Subcutaneous abdominal adipose tissue (tissue), 5 donors: ENCODE measurements around the gene NUP93.

ENCODE experiments used
- H3K27ac ChIP-seq: one replicate; pipeline ENCODE4 v1.7.0; 2013; ENCODE audit warnings: low read depth, mild to moderate bottlenecking, inconsistent platforms, low read length, moderate library complexity
- H3K27me3 ChIP-seq, 5 donors: one replicate each; pipeline ENCODE4 v1.7.0; 2013; ENCODE audit warnings: low read length in 5 of 5, inconsistent platforms in 1 of 5; ENCODE audit not compliant: control insufficient read depth in 5 of 5, insufficient read depth in 4 of 5
- H3K36me3 ChIP-seq, 5 donors: one replicate each; pipeline ENCODE4 v1.7.0; 2013; ENCODE audit warnings: low read length in 5 of 5; ENCODE audit not compliant: control insufficient read depth in 5 of 5, insufficient read depth in 5 of 5
- H3K4me1 ChIP-seq, 5 donors: one replicate each; pipeline ENCODE4 v1.7.0; 2013; ENCODE audit warnings: low read length in 5 of 5, mild to moderate bottlenecking in 3 of 5, moderate library complexity in 1 of 5; ENCODE audit not compliant: control insufficient read depth in 5 of 5, insufficient read depth in 5 of 5
- H3K4me3 ChIP-seq, 5 donors: one replicate each; pipeline ENCODE4 v1.7.0; 2013; ENCODE audit warnings: low read length in 5 of 5, low read depth in 1 of 5
- H3K9ac ChIP-seq, 5 donors: one replicate each; pipeline ENCODE4 v1.7.0; 2013; ENCODE audit warnings: low read length in 5 of 5, mild to moderate bottlenecking in 4 of 5, moderate library complexity in 3 of 5
- H3K9me3 ChIP-seq, 5 donors: one replicate each; pipeline ENCODE4 v1.7.0; 2013; ENCODE audit warnings: low read length in 5 of 5; ENCODE audit not compliant: control insufficient read depth in 5 of 5
- donor health status: healthy.
- donor health status: healthy.
- donor health status: healthy.
- donor health status: healthy.
- donor health status: healthy.

NUP93 gene

DNA sequence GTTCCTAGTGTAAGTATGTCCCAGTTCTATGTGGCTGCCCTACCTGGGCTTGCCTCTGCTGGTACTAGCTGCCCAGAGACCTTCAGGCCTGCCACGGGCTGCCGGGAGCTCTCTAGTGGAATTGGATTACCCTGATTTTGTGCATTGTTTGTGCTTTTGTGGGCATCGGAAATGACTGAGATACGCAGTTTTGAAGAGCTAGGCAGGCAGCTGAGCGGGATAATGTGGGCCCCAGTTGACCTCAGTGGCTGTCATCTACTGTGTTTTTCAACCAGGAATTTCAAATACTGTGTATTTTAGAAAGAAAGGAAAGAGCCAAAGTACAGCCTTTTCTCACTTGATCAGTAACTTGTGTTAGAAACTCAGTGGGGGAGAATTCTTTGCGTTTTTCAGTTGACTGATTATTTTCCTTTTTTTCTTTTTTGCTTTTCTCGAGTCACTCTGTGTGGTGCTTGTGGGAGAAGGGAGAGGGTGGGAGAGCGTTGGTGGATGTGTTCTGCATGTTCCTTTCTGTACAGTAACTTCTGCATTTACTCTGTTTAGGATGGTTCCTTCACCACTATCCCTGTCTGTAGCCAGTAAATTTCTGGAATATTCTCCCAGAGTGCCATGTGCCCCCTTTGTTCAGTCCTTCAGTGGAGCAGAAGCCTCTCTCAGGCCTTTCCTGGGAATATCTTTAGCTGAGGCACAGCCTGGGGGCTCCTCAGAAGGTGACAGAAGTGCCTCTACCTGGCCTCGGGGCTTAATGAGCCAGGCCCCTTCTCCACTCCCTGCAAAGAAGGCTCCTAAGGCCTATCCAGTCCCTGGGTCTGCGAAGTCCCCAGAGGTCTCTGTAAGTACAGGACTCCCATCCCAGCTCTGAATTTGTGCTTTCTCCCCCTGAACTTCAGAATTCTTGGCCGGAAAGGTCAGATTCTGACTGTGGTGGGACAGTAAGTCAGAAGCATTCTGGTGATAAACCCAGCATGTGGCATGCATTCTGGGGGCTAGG lies 120.1 kb downstream of the NUP93 start:
- Histone ChIP-seq H3K4me1 (peaks cover 0 to 12% (median 10%) of the 10 kb centered on the region in 5 donors), H3K9me3 (no peaks in the 10 kb centered on the region), H3K9ac (no peak overlapping the region), H3K27ac (no peak overlapping the region), H3K36me3 (peaks cover 0 to 9% (median 4%) of the 10 kb centered on the region in 5 donors), H3K27me3 (no peaks in the 10 kb centered on the region), H3K4me3 (no peak overlapping the region)

DNA sequence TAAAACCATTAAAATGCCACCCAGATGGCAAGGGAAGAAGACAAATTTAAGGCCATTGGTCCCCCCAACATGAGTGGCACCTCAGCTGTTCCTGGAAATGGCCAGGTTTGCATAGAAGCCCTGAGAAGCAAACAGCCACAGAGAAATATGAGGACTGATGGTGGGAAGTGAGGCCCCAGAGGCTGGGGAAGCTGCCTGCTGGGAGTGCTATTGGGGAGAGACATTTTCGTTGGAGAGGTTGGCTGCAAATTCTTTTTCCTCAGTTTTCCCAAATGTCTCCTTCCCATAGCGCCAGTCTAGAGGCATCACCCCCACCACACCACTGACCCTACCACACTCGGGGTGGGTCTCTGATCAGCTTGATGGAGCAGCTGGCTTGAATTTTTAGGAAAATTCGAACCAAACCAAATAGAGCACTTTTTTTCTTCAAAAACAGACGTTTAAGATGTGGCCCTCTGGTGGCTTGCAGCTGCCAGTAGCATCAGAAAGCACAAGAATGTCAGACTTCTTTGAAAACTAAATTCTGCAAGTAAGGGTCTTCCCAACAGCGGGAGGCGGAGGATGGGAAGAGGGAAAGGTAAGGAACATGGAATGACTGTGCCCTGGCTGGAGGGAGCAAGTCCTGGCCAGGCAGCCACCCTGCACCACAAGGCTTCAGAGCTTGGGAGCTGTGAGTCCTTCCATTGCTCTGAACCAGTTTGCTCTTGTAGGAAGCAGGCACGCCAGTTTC lies 121.9 kb downstream of the NUP93 start:
- Histone ChIP-seq H3K27ac (no peak overlapping the region), H3K9me3 (no peaks in the 10 kb centered on the region), H3K4me3 (no peak overlapping the region), H3K4me1 (peaks cover 0 to 12% (median 10%) of the 10 kb centered on the region in 5 donors), H3K27me3 (no peaks in the 10 kb centered on the region), H3K36me3 (no peaks in the 10 kb centered on the region), H3K9ac (no peak overlapping the region)

GRCh38 chr16:56852401-56852730 lies 122.4 kb downstream of the NUP93 start:
- no peaks in the 10 kb centered on the region for H3K9me3 ChIP-seq
- no peak overlapping the region for H3K27ac ChIP-seq
- H3K9ac ChIP-seq = no peak overlapping the region
- no peak overlapping the region for H3K4me3 ChIP-seq
- H3K4me1 ChIP-seq = peaks cover 0 to 12% (median 10%) of the 10 kb centered on the region in 5 donors
- H3K27me3 ChIP-seq = no peaks in the 10 kb centered on the region
- no peaks in the 10 kb centered on the region for H3K36me3 ChIP-seq

GRCh38 chr16:56852968-56853367 lies 123.0 kb downstream of the NUP93 start:
- Histone ChIP-seq H3K4me3 (no peak overlapping the region), H3K27ac (no peak overlapping the region), H3K4me1 (peaks cover 0 to 10% (median 7%) of the 10 kb centered on the region in 5 donors)

DNA sequence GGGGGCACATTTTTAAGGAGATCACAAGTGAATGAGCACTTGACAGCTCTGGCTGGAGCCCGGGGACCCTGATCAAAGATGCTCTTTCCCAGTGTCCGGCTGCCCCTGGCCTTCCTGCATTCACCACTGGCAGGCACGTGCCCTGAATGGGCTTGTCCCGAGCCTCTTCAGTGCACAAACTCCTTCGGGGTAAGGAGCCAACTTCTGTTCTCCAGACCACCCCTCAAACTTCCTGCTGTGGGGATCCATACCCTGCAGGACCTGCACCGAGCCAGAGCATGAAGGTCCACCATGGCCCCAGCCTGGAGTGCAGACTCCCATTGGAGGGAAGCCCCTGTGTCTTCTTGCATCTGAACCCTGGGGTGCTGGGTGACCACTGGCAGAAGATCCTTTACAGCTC lies 125.3 kb downstream of the NUP93 start:
- H3K36me3 ChIP-seq = no peaks in the 10 kb centered on the region
- no peak overlapping the region for H3K27ac ChIP-seq
- H3K9me3 ChIP-seq = no peaks in the 10 kb centered on the region
- H3K4me1 ChIP-seq = no peaks in the 10 kb centered on the region
- H3K27me3 ChIP-seq = peaks cover 0 to 3% (median 0%) of the 10 kb centered on the region in 5 donors
- H3K4me3 ChIP-seq = no peak overlapping the region
- no peak overlapping the region for H3K9ac ChIP-seq

More at GRCh38 chr16:56852968-56853367, 123.0 kb downstream of the NUP93 start:
- H3K9ac ChIP-seq = no peak overlapping the region
- H3K9me3 ChIP-seq = no peaks in the 10 kb centered on the region
- H3K36me3 ChIP-seq = no peaks in the 10 kb centered on the region
- no peaks in the 10 kb centered on the region for H3K27me3 ChIP-seq

GRCh38 chr16:56855946-56856345 lies 126.0 kb downstream of the NUP93 start:
- H3K27me3 ChIP-seq = peaks cover 0 to 3% (median 0%) of the 10 kb centered on the region in 5 donors
- no peaks in the 10 kb centered on the region for H3K4me1 ChIP-seq
- H3K9ac ChIP-seq = no peak overlapping the region
- H3K27ac ChIP-seq = no peak overlapping the region
- no peaks in the 10 kb centered on the region for H3K9me3 ChIP-seq
- no peaks in the 10 kb centered on the region for H3K36me3 ChIP-seq
- no peak overlapping the region for H3K4me3 ChIP-seq

DNA sequence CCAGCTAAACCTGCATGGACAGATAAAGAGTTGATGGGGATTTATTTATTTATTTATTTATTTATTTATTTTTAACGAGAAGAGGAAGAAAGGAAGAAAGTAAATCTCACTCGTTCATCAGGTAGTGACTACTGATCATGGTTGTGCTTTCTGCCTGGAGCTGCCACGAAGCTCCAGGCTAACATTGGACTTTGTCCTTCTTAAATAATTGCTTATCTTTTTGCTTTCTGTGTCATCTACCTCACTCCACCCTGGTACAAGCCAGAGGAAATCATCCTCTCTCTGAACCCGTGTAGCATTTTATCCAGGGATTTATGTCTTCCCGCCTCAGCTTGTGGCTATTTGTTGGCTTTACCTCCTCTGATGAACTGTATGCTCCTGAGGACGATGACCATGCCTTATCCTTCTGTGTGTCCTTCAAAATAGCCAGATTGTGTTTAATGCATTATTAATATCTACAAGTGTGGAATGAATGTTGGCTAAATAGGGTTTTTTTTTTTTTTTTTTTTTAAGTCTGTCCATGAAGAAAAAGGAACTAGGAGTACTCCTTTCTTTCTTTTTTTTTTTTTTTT lies 127.0 kb downstream of the NUP93 start:
- H3K9ac ChIP-seq = no peak overlapping the region
- no peaks in the 10 kb centered on the region for H3K4me1 ChIP-seq
- no peak overlapping the region for H3K4me3 ChIP-seq
- no peaks in the 10 kb centered on the region for H3K9me3 ChIP-seq
- no peaks in the 10 kb centered on the region for H3K36me3 ChIP-seq
- no peak overlapping the region for H3K27ac ChIP-seq
- H3K27me3 ChIP-seq = peaks cover 0 to 3% (median 0%) of the 10 kb centered on the region in 5 donors

DNA sequence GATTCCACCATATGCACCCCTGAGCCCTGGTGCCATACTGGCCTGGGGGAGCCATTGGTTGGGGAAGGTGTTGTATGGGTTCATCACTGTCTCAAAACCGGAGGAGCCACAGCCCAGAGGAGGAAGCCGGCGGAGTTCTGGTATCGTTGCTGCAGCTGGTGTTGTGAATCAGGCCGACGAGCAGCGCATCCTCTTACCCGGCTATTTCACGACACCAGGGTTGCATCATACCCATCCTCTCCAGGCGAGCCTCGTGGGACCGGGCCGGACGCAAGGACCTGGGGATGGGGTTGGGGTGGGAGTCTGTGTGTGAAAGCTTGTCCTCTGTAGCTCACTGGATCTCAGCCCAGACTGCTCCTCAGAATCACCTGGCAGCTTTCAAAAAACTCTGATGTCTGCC lies 128.4 kb downstream of the NUP93 start:
- no peak overlapping the region for H3K4me3 ChIP-seq
- H3K27me3 ChIP-seq = peaks cover 0 to 3% (median 0%) of the 10 kb centered on the region in 5 donors
- no peaks in the 10 kb centered on the region for H3K9me3 ChIP-seq
- H3K27ac ChIP-seq = no peak overlapping the region
- peaks cover 0 to 5% (median 0%) of the 10 kb centered on the region in 5 donors for H3K4me1 ChIP-seq
- H3K9ac ChIP-seq = no peak overlapping the region
- H3K36me3 ChIP-seq = no peaks in the 10 kb centered on the region

GRCh38 chr16:56859636-56860035 lies 129.7 kb downstream of the NUP93 start:
- no peak overlapping the region for H3K9ac ChIP-seq
- H3K27ac ChIP-seq = no peak overlapping the region
- no peak overlapping the region for H3K4me3 ChIP-seq
- H3K36me3 ChIP-seq = no peaks in the 10 kb centered on the region
- peaks cover 0 to 5% (median 0%) of the 10 kb centered on the region in 5 donors for H3K4me1 ChIP-seq
- no peaks in the 10 kb centered on the region for H3K9me3 ChIP-seq
- peaks cover 0 to 3% (median 0%) of the 10 kb centered on the region in 5 donors for H3K27me3 ChIP-seq
